ENCODE measurements around the gene CUX1.

CUX1 gene

DNA sequence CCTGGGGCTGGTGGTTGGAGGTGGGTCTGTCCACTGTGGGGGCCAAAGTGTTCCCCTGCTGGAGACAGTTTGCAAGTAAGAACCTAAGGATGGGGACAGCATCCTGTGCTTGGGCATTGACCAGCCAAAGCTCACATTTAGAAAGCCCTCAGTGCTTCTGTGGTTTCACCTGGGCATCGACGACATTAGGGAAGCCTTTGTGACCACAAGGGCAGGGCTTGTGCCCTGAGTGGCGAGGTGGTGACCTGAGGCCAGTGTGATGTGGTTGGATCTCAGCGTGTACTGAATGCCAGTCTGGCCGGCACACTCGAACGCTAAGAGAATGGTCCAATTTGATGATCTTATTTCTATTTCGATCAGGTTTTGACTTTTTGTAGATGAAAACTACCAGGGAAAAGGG lies 437.1 kb downstream of the CUX1 start:
- Histone ChIP-seq H3K4me3 (IDR thresholded peaks at IDR 0.05; ENCODE audit: insufficient read depth, low read depth, low read length) (no peak overlapping the region), H3K36me3 (ENCODE audit: insufficient read depth) (no peaks in the 10 kb centered on the region), H3K27ac (no peak overlapping the region), H3K4me1 (ENCODE audit: low read depth, poor library complexity, severe bottlenecking) (no peaks in the 10 kb centered on the region), H3K79me2 (ENCODE audit: insufficient read depth, low read depth) (no peaks in the 10 kb centered on the region), H3K27me3 (ENCODE audit: insufficient read depth, low read depth) (no peaks in the 10 kb centered on the region), H4K20me1 (ENCODE audit: insufficient read depth) (no peaks in the 10 kb centered on the region), H3K4me2 (no peak overlapping the region), H3K9ac (no peak overlapping the region), H2AFZ (ENCODE audit: low read depth) (no peak overlapping the region)
- no peak for TF ChIP-seq CTCF (conservative IDR thresholded peaks at IDR 0.05; ENCODE audit: low read depth, low read length)

DNA sequence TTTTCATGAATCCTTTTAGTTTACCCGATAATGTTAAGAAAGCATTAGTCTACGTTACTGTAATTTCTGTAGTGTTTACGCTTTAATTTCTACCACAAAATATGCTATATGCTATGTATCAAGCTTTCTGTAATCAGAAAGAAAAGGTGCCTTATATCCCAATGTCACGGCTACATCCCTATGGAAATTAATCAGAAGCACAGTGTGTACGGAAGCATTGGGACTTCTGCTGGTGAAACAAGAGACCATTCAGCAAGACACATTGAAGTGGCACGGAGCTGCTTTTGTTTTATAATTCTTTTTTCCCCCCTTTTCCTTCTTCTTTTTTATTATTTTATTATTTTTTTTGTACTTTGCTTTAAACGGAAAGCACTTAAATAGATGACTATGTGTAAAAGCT lies 438.1 kb downstream of the CUX1 start:
- H3K4me2 ChIP-seq = no peak overlapping the region
- H4K20me1 ChIP-seq (ENCODE audit: insufficient read depth) = no peaks in the 10 kb centered on the region
- no peaks in the 10 kb centered on the region for H3K27me3 ChIP-seq (ENCODE audit: insufficient read depth, low read depth)
- H3K27ac ChIP-seq = no peak overlapping the region
- H3K4me1 ChIP-seq (ENCODE audit: low read depth, poor library complexity, severe bottlenecking) = no peaks in the 10 kb centered on the region
- no peak overlapping the region for H3K9ac ChIP-seq
- no peak overlapping the region for H3K4me3 ChIP-seq (IDR thresholded peaks at IDR 0.05; ENCODE audit: insufficient read depth, low read depth, low read length)
- no peaks in the 10 kb centered on the region for H3K36me3 ChIP-seq (ENCODE audit: insufficient read depth)
- no peak overlapping the region for H2AFZ ChIP-seq (ENCODE audit: low read depth)
- no peaks in the 10 kb centered on the region for H3K79me2 ChIP-seq (ENCODE audit: insufficient read depth, low read depth)
- no peak for TF ChIP-seq CTCF (conservative IDR thresholded peaks at IDR 0.05; ENCODE audit: low read depth, low read length)

DNA sequence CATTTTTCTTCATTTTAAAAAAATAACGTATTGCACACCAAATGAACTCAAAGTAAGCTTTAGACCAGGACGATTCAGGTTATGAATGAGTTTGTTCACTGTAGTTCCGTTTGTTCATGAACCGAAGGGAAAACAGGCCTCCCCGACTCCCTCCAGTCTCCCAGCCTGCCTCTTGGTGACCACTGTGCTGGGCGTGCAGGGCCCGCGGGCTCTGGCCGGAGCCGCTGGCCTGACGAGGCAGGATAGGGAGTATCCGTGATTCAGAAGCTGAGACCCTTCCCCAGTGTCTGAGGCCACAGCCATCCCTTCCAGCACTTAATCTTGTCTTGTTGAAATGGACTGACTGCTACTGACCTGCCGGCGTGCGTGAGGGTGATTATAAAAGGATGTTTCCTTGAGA lies 438.5 kb downstream of the CUX1 start:
- no peak overlapping the region for H2AFZ ChIP-seq (ENCODE audit: low read depth)
- no peak for TF ChIP-seq CTCF (conservative IDR thresholded peaks at IDR 0.05; ENCODE audit: low read depth, low read length)
- no peaks in the 10 kb centered on the region for H3K36me3 ChIP-seq (ENCODE audit: insufficient read depth)

DNA sequence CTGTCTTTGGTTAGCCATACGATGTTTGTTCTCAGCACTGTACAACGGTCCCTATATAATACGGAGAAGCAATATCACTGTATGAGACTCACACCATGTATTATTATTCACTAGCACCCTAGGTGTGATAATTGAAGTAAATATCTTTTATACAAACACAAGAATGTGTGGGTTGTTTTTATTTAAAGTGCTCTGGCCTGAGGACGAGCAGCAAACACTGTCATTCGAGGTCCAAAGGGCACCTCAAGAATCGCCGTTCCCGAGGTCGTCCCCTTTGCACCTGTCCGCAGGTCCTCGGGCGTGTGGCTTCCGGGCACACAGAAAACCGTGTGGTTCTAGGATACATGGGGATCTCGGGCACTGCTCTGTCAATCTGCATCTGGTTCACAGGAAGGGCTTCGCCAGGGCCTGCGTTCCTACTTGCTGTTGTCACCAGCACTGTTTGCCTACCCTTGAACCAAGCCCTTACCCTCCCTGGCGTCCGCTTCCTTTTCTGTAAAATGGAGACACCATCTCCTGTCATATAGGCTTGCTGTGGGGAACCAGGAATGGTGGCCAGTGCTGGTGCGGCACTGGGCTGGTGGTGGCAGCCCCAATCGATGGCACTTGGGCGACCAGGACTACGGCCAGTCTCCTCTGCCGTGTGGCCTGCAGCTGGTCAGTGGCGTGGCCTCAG lies 440.8 kb downstream of the CUX1 start:
- Histone ChIP-seq H3K4me3 (IDR thresholded peaks at IDR 0.05; ENCODE audit: insufficient read depth, low read depth, low read length) (no peak overlapping the region), H3K27ac (no peak overlapping the region), H3K36me3 (ENCODE audit: insufficient read depth) (no peaks in the 10 kb centered on the region), H3K9ac (no peak overlapping the region), H3K79me2 (ENCODE audit: insufficient read depth, low read depth) (no peaks in the 10 kb centered on the region), H3K4me1 (ENCODE audit: low read depth, poor library complexity, severe bottlenecking) (no peaks in the 10 kb centered on the region), H3K4me2 (no peak overlapping the region), H4K20me1 (ENCODE audit: insufficient read depth) (no peaks in the 10 kb centered on the region), H3K27me3 (ENCODE audit: insufficient read depth, low read depth) (no peaks in the 10 kb centered on the region), H2AFZ (ENCODE audit: low read depth) (no peak overlapping the region)
- TF ChIP-seq CTCF (conservative IDR thresholded peaks at IDR 0.05; ENCODE audit: low read depth, low read length) = no peak

More for the DNA sequence above, 438.5 kb downstream of the CUX1 start:
- Histone ChIP-seq H4K20me1 (ENCODE audit: insufficient read depth) (no peaks in the 10 kb centered on the region), H3K27ac (no peak overlapping the region), H3K27me3 (ENCODE audit: insufficient read depth, low read depth) (no peaks in the 10 kb centered on the region), H3K79me2 (ENCODE audit: insufficient read depth, low read depth) (no peaks in the 10 kb centered on the region), H3K4me2 (no peak overlapping the region), H3K4me1 (ENCODE audit: low read depth, poor library complexity, severe bottlenecking) (no peaks in the 10 kb centered on the region), H3K4me3 (IDR thresholded peaks at IDR 0.05; ENCODE audit: insufficient read depth, low read depth, low read length) (no peak overlapping the region), H3K9ac (no peak overlapping the region)

Measured in KMS-11 (cell line).